Ishikawa (cell line): ENCODE data around the gene ADO.

ENCODE experiments used
- CEBPB ChIP-seq: IDR thresholded peaks from 2 replicates; pipeline ENCODE4 v1.6.1; 2012
- CREB1 ChIP-seq: IDR thresholded peaks from 2 replicates; pipeline ENCODE4 v1.6.1; 2012; ENCODE audit warnings: low read depth
- EGR1 ChIP-seq: IDR thresholded peaks from 2 replicates; pipeline ENCODE4 v1.6.1; 2012
- EP300 ChIP-seq: IDR thresholded peaks from 2 replicates; pipeline ENCODE4 v1.6.1; 2012; ENCODE audit warnings: borderline replicate concordance
- FOXM1 ChIP-seq: IDR thresholded peaks from 2 replicates; pipeline ENCODE4 v1.6.1; 2012; ENCODE audit warnings: low read depth, borderline replicate concordance
- MAX ChIP-seq: IDR thresholded peaks from 2 replicates; pipeline ENCODE4 v1.6.1; 2012
- NFIC ChIP-seq: IDR thresholded peaks from 2 replicates; pipeline ENCODE4 v1.6.1; 2012
- RAD21 ChIP-seq: IDR thresholded peaks from 2 replicates; pipeline ENCODE4 v1.6.1; 2012; ENCODE audit warnings: low read depth
- REST ChIP-seq: IDR thresholded peaks from 2 replicates; pipeline ENCODE4 v1.6.1; 2012; ENCODE audit warnings: low read depth, mild to moderate bottlenecking
- TAF1 ChIP-seq: IDR thresholded peaks from 2 replicates; pipeline ENCODE4 v1.6.1; 2012; ENCODE audit warnings: low read depth, mild to moderate bottlenecking
- TCF12 ChIP-seq: IDR thresholded peaks from 2 replicates; pipeline ENCODE4 v1.6.1; 2012; ENCODE audit warnings: low read depth
- TEAD4 ChIP-seq: IDR thresholded peaks from 2 replicates; pipeline ENCODE4 v1.6.1; 2012
- USF1 ChIP-seq: IDR thresholded peaks from 2 replicates; pipeline ENCODE4 v1.6.1; 2012
- YY1 ChIP-seq: IDR thresholded peaks from 2 replicates; pipeline ENCODE4 v1.6.1; 2012; ENCODE audit warnings: low read depth
- ZBTB7A ChIP-seq: IDR thresholded peaks from 2 replicates; pipeline ENCODE4 v1.6.1; 2012; ENCODE audit warnings: low read depth

Gene ADO

GRCh38 chr10:62765726-62766125 is 38.8 kb upstream of the ADO start:
- no peak for TF ChIP-seq TEAD4
- no peak for TF ChIP-seq CEBPB
- no peak for TF ChIP-seq MAX
- TF ChIP-seq REST, result no peak
- no peak for TF ChIP-seq NFIC
- no peak for TF ChIP-seq RAD21
- no peak for TF ChIP-seq TAF1
- TF ChIP-seq FOXM1, result no peak

GRCh38 chr10:62766386-62766785 is 38.1 kb upstream of the ADO start:
- no peak for TF ChIP-seq EGR1
- no peak for TF ChIP-seq TEAD4
- no peak for TF ChIP-seq EP300
- no peak for TF ChIP-seq CREB1
- no peak for TF ChIP-seq REST
- no peak for TF ChIP-seq FOXM1
- no peak for TF ChIP-seq NFIC
- TF ChIP-seq ZBTB7A, result no peak

GRCh38 chr10:62769574-62770242 is 34.8 kb upstream of the ADO start:
- TF ChIP-seq CREB1 (no peak), NFIC (no peak), TEAD4 (no peak), ZBTB7A (no peak), CEBPB (no peak), RAD21 (no peak), FOXM1 (no peak), USF1 (no peak), EP300 (no peak), TAF1 (no peak), YY1 (no peak), TCF12 (no peak), REST (no peak)

- TF ChIP-seq MAX (no peak), NFIC (no peak), FOXM1 (no peak), RAD21 (no peak), EP300 (no peak), CREB1 (no peak)
Measured at GRCh38 chr10:62772186-62772974, 32.1 kb upstream of the ADO start.

GRCh38 chr10:62778125-62778524 is 26.4 kb upstream of the ADO start:
- no peak for TF ChIP-seq EP300
- no peak for TF ChIP-seq RAD21
- TF ChIP-seq TEAD4, result no peak
- no peak for TF ChIP-seq TAF1
- no peak for TF ChIP-seq USF1
- TF ChIP-seq FOXM1, result no peak
- TF ChIP-seq EGR1, result no peak
- no peak for TF ChIP-seq TCF12
- no peak for TF ChIP-seq NFIC
- no peak for TF ChIP-seq YY1
- no peak for TF ChIP-seq ZBTB7A
- no peak for TF ChIP-seq REST
- TF ChIP-seq CREB1, result no peak
- no peak for TF ChIP-seq CEBPB
- TF ChIP-seq MAX, result no peak
